Esophagus muscularis mucosa (tissue), 4 donors: Measurements from ENCODE around the gene LMAN1.

Source experiments
- EP300 ChIP-seq: sonication (generic); formaldehyde crosslinking; IDR thresholded peaks from one replicate; pipeline ENCODE4 v1.6.1; 2017; ENCODE audit warnings: antibody characterized with exemption
- POLR2A ChIP-seq: fragments of 450-650 bp; IDR thresholded peaks from one replicate; pipeline ENCODE4 v1.6.1; 2017; ENCODE audit warnings: antibody characterized with exemption, moderate library complexity, mild to moderate bottlenecking, low read depth
- TF ChIP-seq, protein P1 (sequence below), 3 experiments: fragments of 200-600 bp in 2 of 3; fragments of 450-650 bp in 1 of 3; sonication (generic) in 2 of 3; IDR thresholded peaks; one replicate each; pipeline ENCODE4 v1.5.1; 2017 to 2019; ENCODE audit warnings: antibody characterized with exemption in 3 of 3, mild to moderate bottlenecking in 2 of 3, moderate library complexity in 1 of 3

DNA sequence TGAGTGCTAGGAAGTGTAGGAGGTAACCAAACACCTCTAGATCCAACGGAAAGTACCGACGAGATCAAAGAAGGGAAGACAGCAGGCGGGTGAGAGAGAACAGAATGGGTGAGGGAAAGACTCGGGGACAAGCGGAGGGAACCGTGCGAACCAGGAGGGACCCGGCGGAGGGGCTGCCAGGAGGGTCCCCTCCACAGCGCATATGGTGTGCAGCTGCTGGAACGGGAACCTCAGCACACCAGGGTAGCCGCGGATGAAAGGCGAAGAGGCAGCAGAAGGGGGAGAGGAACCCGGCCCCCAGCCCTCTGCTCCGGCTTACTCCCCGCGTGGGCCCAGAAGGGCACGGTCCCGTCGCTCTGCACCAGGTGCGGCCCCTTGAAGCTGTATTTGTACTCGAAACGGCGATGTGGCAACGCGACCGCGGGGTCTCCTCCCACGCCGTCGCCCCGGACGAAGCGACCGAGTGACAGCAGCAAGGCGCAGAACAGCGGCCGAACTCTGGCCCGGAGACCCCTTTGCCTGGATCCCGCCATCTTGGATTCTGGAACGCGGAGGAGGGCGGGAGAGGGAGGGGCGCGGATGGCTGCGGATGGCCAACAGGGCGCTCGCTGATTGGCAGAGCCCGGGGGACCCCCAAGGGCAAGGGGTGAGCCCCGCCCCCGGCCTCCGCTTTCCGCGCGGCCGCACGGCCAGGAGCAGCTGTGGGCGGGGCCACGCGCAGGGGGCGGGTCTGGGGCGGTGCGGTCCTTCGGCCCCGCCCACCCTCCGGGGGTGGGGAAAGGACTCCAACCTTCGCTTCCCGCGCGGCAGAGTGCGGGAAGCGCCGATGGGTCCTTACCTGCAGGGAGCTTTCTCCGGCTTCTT is at the start of gene LMAN1:
- TF ChIP-seq, protein P1, sequence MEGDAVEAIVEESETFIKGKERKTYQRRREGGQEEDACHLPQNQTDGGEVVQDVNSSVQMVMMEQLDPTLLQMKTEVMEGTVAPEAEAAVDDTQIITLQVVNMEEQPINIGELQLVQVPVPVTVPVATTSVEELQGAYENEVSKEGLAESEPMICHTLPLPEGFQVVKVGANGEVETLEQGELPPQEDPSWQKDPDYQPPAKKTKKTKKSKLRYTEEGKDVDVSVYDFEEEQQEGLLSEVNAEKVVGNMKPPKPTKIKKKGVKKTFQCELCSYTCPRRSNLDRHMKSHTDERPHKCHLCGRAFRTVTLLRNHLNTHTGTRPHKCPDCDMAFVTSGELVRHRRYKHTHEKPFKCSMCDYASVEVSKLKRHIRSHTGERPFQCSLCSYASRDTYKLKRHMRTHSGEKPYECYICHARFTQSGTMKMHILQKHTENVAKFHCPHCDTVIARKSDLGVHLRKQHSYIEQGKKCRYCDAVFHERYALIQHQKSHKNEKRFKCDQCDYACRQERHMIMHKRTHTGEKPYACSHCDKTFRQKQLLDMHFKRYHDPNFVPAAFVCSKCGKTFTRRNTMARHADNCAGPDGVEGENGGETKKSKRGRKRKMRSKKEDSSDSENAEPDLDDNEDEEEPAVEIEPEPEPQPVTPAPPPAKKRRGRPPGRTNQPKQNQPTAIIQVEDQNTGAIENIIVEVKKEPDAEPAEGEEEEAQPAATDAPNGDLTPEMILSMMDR (IDR thresholded peaks at IDR 0.05), result peak in 1 of 3 experiments; percentile 4
- TF ChIP-seq POLR2A (no peak), EP300 (no peak)
